ENCODE measurements around the gene AKAP4. TPM values are rescaled to one million over a fixed set of nuclear protein-coding genes. Genes with fewer than 3 reads are reported as not detected.

AKAP4 gene
- total and polyA plus RNA-seq, 10 of the 15 experiments (the other 5 are each of a cell fraction or from before 2014, with no cell fraction given) = not detected

DNA sequence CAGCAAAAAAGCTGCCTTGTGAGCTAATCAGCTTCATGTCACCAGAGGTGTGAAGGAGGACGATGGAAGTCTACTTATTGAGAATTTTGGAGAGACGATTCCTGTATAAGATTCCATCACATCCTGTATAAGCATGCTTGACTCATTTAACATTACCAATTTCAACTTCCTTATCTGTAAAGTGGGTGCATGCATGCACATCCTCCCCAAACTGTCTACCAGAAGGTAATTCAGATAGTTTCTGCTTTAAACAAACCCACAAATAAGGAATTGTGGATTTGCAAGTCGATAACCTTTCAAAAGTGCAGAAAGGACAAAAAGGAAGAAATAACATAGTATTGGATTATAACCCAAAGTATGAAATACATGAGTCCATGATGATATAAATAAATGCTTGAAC, 31.1 kb downstream of the AKAP4 start:
- TF ChIP-seq NR2F1 (conservative IDR thresholded peaks at IDR 0.05) (no peak), IKZF2 (IDR thresholded peaks at IDR 0.05) (no peak), LARP7 (IDR thresholded peaks at IDR 0.05) (no peak), SIX5 (IDR thresholded peaks at IDR 0.05; ENCODE audit: low read depth, low read length, severe bottlenecking) (no peak), CUX1 (IDR thresholded peaks at IDR 0.05; ENCODE audit: insufficient replicate concordance, low read depth, low read length) (no peak), EGR1 (IDR thresholded peaks at IDR 0.05; ENCODE audit: borderline replicate concordance in 1 of 2, low read depth in 2 of 2, low read length in 2 of 2) (no peak), EP300 (IDR thresholded peaks at IDR 0.05; ENCODE audit: borderline replicate concordance in 1 of 2, control insufficient read depth in 1 of 2, low read depth in 2 of 2, low read length in 2 of 2) (no peak), ZNF207 (IDR thresholded peaks at IDR 0.05; ENCODE audit: borderline replicate concordance) (no peak), FOXM1 (IDR thresholded peaks at IDR 0.05; ENCODE audit: low read depth, low read length) (no peak), KDM1A (IDR thresholded peaks at IDR 0.05; ENCODE audit: borderline replicate concordance) (no peak), CHD4 (IDR thresholded peaks at IDR 0.05) (no peak), TAF1 (IDR thresholded peaks at IDR 0.05; ENCODE audit: borderline replicate concordance, low read depth, low read length) (no peak), DPF2 (IDR thresholded peaks at IDR 0.05) (no peak), STAT1 (conservative IDR thresholded peaks at IDR 0.05) (no peak), RB1 (IDR thresholded peaks at IDR 0.05; ENCODE audit: borderline replicate concordance) (no peak), RCOR1 (conservative IDR thresholded peaks at IDR 0.05; ENCODE audit: low read depth, low read length) (no peak)
- TF ChIP-seq, protein P1, sequence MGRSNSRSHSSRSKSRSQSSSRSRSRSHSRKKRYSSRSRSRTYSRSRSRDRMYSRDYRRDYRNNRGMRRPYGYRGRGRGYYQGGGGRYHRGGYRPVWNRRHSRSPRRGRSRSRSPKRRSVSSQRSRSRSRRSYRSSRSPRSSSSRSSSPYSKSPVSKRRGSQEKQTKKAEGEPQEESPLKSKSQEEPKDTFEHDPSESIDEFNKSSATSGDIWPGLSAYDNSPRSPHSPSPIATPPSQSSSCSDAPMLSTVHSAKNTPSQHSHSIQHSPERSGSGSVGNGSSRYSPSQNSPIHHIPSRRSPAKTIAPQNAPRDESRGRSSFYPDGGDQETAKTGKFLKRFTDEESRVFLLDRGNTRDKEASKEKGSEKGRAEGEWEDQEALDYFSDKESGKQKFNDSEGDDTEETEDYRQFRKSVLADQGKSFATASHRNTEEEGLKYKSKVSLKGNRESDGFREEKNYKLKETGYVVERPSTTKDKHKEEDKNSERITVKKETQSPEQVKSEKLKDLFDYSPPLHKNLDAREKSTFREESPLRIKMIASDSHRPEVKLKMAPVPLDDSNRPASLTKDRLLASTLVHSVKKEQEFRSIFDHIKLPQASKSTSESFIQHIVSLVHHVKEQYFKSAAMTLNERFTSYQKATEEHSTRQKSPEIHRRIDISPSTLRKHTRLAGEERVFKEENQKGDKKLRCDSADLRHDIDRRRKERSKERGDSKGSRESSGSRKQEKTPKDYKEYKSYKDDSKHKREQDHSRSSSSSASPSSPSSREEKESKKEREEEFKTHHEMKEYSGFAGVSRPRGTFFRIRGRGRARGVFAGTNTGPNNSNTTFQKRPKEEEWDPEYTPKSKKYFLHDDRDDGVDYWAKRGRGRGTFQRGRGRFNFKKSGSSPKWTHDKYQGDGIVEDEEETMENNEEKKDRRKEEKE (IDR thresholded peaks at IDR 0.05) = no peak
- no peak overlapping the region for H3K9ac ChIP-seq (ENCODE audit: control insufficient read depth, insufficient read depth, low read length)
- H3K9me3 ChIP-seq (replicated peaks; ENCODE audit: control insufficient read depth, insufficient read depth, low read length) = no peaks in the 10 kb centered on the region
- no peaks in the 10 kb centered on the region for H3K79me2 ChIP-seq (ENCODE audit: control insufficient read depth, insufficient read depth, low read length)
- no TSS peak for BruUV-seq (replicated peaks)
- H3K4me1 ChIP-seq (ENCODE audit: control insufficient read depth, insufficient read depth, low read length) = no peaks in the 10 kb centered on the region; the same call in 1 of the 2 replicates
- no peak overlapping the region for H2AFZ ChIP-seq (ENCODE audit: control insufficient read depth, low read depth, low read length)
- H4K20me1 ChIP-seq (ENCODE audit: control insufficient read depth, insufficient read depth) = no peaks in the 10 kb centered on the region
- no peak overlapping the region for H3K4me3 ChIP-seq
- ChIA-PET POLR2A (no interaction called here), RAD21 (ENCODE audit: unreplicated experiment) (interaction anchor here (0.7 kb wide), 1 partner anchor 979 kb away, joined by 3 read pairs; no protein-coding TSS in a partner anchor), CTCF (interaction anchor here (0.8 kb wide), 1 partner anchor 38 kb away, joined by 3 read pairs; no protein-coding TSS in a partner anchor), SMC1A (ENCODE audit: uncharacterized antibody, unreplicated experiment) (no interaction called here)
- H3K36me3 ChIP-seq (ENCODE audit: control insufficient read depth in 2 of 2, insufficient read depth in 2 of 2, low read length in 1 of 2) = no peaks in the 10 kb centered on the region
- WGBS (ENCODE audit: insufficient coverage, insufficient replicate concordance, low lambda C conversion rate, missing lambda C conversion rate) = 19% methylated on average over 3 of the region's 3 CpGs
- intact Hi-C loops (cut with micrococcal nuclease; ENCODE audit: unreplicated experiment) = no loop called here
- in situ Hi-C loops (cut with MboI) = no loop called here
- no peak overlapping the region for H3K4me2 ChIP-seq (ENCODE audit: control insufficient read depth, insufficient read depth)
- no peak for FAIRE-seq
- H3K27ac ChIP-seq (ENCODE audit: control insufficient read depth, insufficient read depth) = no peak overlapping the region
- H3K27me3 ChIP-seq (replicated peaks in 1 of 2; ENCODE audit: control insufficient read depth in 2 of 2, insufficient read depth in 2 of 2, low read length in 1 of 2) = no peaks in the 10 kb centered on the region
- no peak for DNase-seq (ENCODE audit: low read depth, low spot score)
- ATAC-seq = no peak
